Heart left ventricle (tissue), 13 donors: ENCODE measurements around the gene LPP.

Experiments used
- CTCF ChIP-seq, 12 donors: fragments of 200-600 bp; sonication (generic) in 4 of 12; IDR thresholded peaks; one replicate each; pipeline versions ENCODE4 v1.5.0 to v1.8.0; 2018 to 2022; ENCODE audit warnings: antibody characterized with exemption in 12 of 12, mild to moderate bottlenecking in 5 of 12
- POLR2A ChIP-seq, 2 donors: fragments of 450-650 bp; IDR thresholded peaks; one replicate each; pipeline ENCODE4 v1.6.1; 2017; ENCODE audit warnings: antibody characterized with exemption in 2 of 2, mild to moderate bottlenecking in 2 of 2, moderate library complexity in 2 of 2
- donor health status: ischemic (EF 13 %, LVEDD 7.1; RV severe dilation, severe dysfunction).
- donor health status: DM: no; HTN: yes; CAD: no.
- donor health status: DM: no; HTN: no; CAD: no.
- donor health status: ischemic (EF 25% LVEDD 6.9; RV normal size, moderate dysfunction).
- donor health status: ischemic (EF 25% LVEDD 5.7; RV mildly dilated, moderate dysfunction).
- donor health status: ischemic (EF 35%, LVEDD 5.7; RV mildly dilated, moderate dysfunction).
- donor health status: nonischemic (EF 11% LVEDD 7.7; RV severe dilation, severe dysfunction).
- donor health status: DM: yes; HTN: yes; CAD: no.
- donor health status: PGD.
- donor health status: ischemic (EF 29% LVEDD 5.4; RV normal size, mild dysfunction).
- donor health status: nonischemic (EF 23%, LVEDD 6.1; RV moderate dilation, normal function).

- TF ChIP-seq CTCF (IDR thresholded peaks at IDR 0.05) (no peak), POLR2A (IDR thresholded peaks at IDR 0.05) (no peak)
Observed at GRCh38 chr3:188199386-188199785, 45.4 kb downstream of the LPP start.
